PC-9 (cell line): Measurements from ENCODE around the gene ASTN2. TPM values are rescaled to one million over a fixed set of nuclear protein-coding genes. Genes with fewer than 3 reads are reported as not detected.

ENCODE experiments used
- BruUV-seq: library from RNA; stranded (reverse); fragments of 400-500 nt; replicated peaks from 2 replicates; lab custom pipeline; 2021; lab: Mats Ljungman, UMichigan
- CTCF ChIA-PET: fragments of 300-600 bp; sonication (Branson Sonifier 250); formaldehyde crosslinking; loops from one replicate; lab custom pipeline; 2022; ENCODE audit warnings: antibody characterized with exemption; lab: Charles Lee
- POLR2A ChIA-PET: fragments of 300-600 bp; sonication (Branson Sonifier 250); formaldehyde crosslinking; loops from one replicate; lab custom pipeline; 2022; ENCODE audit warnings: antibody characterized with exemption; ENCODE audit not compliant: unreplicated experiment; lab: Charles Lee
- DNase-seq, 2 experiments: peaks; one replicate each; pipeline versions ENCODE4 v3.0.0 to v3.0.0-alpha.2; 2015 to 2022; ENCODE audit warnings: mixed read lengths in 1 of 2
- H2AFZ ChIP-seq: fragments of 200-600 bp; sonication (generic); 2 replicates; pipeline ENCODE4 v1.8.1; 2017; ENCODE audit warnings: antibody characterized with exemption
- H3F3A ChIP-seq: fragments of 200-600 bp; sonication (generic); 2 replicates; pipeline ENCODE4 v1.8.1; 2017; ENCODE audit warnings: antibody characterized with exemption, mild to moderate bottlenecking, low read depth; ENCODE audit not compliant: insufficient read depth
- H3K27ac ChIP-seq: fragments of 200-600 bp; sonication (generic); 2 replicates; pipeline ENCODE4 v1.6.1; 2016; ENCODE audit warnings: mixed run types
- H3K27me3 ChIP-seq: fragments of 200-600 bp; sonication (generic); 2 replicates; pipeline ENCODE4 v1.6.1; 2016; ENCODE audit warnings: low read depth, mixed run types; ENCODE audit not compliant: insufficient read depth
- H3K36me3 ChIP-seq: fragments of 200-600 bp; sonication (generic); 2 replicates; pipeline ENCODE4 v1.6.1; 2016; ENCODE audit warnings: low read depth, mixed run types
- H3K4me1 ChIP-seq: fragments of 200-600 bp; sonication (generic); replicated peaks from 2 replicates; pipeline ENCODE4 v1.6.1; 2016; ENCODE audit warnings: mixed run types; ENCODE audit not compliant: insufficient read depth
- H3K4me2 ChIP-seq: fragments of 200-600 bp; sonication (generic); 2 replicates; pipeline ENCODE4 v1.6.1; 2017; ENCODE audit warnings: mixed run types
- H3K4me3 ChIP-seq: fragments of 200-600 bp; sonication (generic); 2 replicates; pipeline ENCODE4 v1.6.1; 2016; ENCODE audit warnings: mixed run types
- H3K79me2 ChIP-seq: fragments of 200-600 bp; sonication (generic); 2 replicates; pipeline ENCODE4 v1.6.1; 2017; ENCODE audit warnings: low read depth, mixed run types
- H3K9me2 ChIP-seq: fragments of 200-600 bp; sonication (generic); 2 replicates; pipeline ENCODE4 v1.8.1; 2017; ENCODE audit warnings: mild to moderate bottlenecking; ENCODE audit not compliant: insufficient read depth
- H3K9me3 ChIP-seq: fragments of 200-600 bp; sonication (generic); 2 replicates; pipeline ENCODE4 v1.8.1; 2016; ENCODE audit warnings: low read depth; ENCODE audit not compliant: insufficient read depth
- H4K20me1 ChIP-seq: fragments of 200-600 bp; sonication (generic); 2 replicates; pipeline ENCODE4 v1.8.1; 2017; ENCODE audit not compliant: insufficient read depth
- EZH2 ChIP-seq: fragments of 200-600 bp; sonication (generic); IDR thresholded peaks from 2 replicates; pipeline ENCODE4 v1.8.0; 2017; ENCODE audit warnings: antibody characterized with exemption, low read depth
- intact Hi-C: fragments of 100-400 bp; cut with micrococcal nuclease; formaldehyde crosslinking; loops from one replicate; pipeline ENCODE4 v1.10.0; 2022; ENCODE audit not compliant: unreplicated experiment
- total RNA-seq: library from RNA; stranded (reverse); gene quantifications from 2 replicates; pipeline ENCODE4 v1.2.3, GENCODE V29; 2021
- TF ChIP-seq, protein P1 (sequence below): fragments of 200-600 bp; sonication (generic); conservative IDR thresholded peaks from 2 replicates; pipeline ENCODE4 v1.6.1; 2017; ENCODE audit warnings: mixed run types, antibody characterized with exemption, mild to moderate bottlenecking, moderate library complexity

The ASTN2 gene
- total RNA-seq, 1 experiment from 2014 or later = 6.2 TPM

GRCh38 chr9:116555119-116555518 lies 859.7 kb downstream of the ASTN2 start:
- Histone ChIP-seq H3K27ac (no peak overlapping the region), H3K4me2 (no peak overlapping the region), H3K4me1 (peaks cover 16% of the 10 kb centered on the region), H3K79me2 (no peaks in the 10 kb centered on the region), H4K20me1 (no peaks in the 10 kb centered on the region), H3K9me2 (no peaks in the 10 kb centered on the region), H3K9me3 (no peaks in the 10 kb centered on the region), H2AFZ (no peak overlapping the region), H3K36me3 (no peaks in the 10 kb centered on the region), H3F3A (no peaks in the 10 kb centered on the region), H3K27me3 (no peaks in the 10 kb centered on the region), H3K4me3 (no peak overlapping the region)
- TF ChIP-seq, protein P1, sequence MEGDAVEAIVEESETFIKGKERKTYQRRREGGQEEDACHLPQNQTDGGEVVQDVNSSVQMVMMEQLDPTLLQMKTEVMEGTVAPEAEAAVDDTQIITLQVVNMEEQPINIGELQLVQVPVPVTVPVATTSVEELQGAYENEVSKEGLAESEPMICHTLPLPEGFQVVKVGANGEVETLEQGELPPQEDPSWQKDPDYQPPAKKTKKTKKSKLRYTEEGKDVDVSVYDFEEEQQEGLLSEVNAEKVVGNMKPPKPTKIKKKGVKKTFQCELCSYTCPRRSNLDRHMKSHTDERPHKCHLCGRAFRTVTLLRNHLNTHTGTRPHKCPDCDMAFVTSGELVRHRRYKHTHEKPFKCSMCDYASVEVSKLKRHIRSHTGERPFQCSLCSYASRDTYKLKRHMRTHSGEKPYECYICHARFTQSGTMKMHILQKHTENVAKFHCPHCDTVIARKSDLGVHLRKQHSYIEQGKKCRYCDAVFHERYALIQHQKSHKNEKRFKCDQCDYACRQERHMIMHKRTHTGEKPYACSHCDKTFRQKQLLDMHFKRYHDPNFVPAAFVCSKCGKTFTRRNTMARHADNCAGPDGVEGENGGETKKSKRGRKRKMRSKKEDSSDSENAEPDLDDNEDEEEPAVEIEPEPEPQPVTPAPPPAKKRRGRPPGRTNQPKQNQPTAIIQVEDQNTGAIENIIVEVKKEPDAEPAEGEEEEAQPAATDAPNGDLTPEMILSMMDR = no peak
- no peak for TF ChIP-seq EZH2
- no peak for DNase-seq
- CTCF ChIA-PET = no interaction called here
- BruUV-seq = no TSS peak
- POLR2A ChIA-PET = no interaction called here
- intact Hi-C loops = no loop called here

DNA sequence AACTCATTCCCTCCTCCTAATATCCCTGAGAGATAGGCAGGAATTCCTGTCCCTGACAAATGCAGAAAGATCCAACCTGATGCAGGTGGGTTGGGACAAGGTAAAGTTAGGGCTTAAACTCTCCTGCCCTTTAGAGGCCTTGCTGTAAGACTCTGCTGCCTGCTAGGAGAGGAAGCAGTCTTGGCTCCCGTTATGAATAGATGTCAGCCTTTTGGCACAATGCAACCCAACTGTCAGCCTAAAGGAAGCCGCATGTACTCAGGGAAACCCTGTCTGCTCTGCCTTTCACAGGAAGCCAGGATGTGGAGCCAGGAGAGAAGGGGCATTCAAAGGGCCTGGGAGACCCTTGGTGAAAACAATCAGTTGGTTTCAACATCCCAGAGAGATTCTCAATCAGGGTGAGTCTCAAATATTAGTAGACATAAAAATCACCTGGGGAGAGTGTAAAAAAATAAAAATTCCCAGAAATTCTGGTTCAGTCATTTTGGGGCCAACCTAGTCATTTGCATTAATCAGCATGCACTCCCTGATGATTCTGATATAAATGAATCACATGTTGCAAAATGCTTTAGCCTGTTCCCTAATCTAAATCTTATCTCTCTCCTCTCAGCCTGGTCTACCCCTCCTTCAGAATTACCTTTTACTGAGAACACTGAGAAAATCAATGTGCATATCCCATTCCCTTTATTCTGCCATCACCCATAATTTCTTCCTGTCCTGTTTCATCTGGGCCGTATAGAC lies 864.0 kb downstream of the ASTN2 start:
- Histone ChIP-seq H2AFZ (no peak overlapping the region), H3K4me3 (no peak overlapping the region), H3K27me3 (no peaks in the 10 kb centered on the region), H3K27ac (peak overlapping the region; percentile 39; the same call in 1 of the 2 replicates), H3F3A (peaks cover 12% of the 10 kb centered on the region), H3K9me3 (no peaks in the 10 kb centered on the region), H3K9me2 (no peaks in the 10 kb centered on the region), H4K20me1 (no peaks in the 10 kb centered on the region), H3K4me1 (peaks cover 50% of the 10 kb centered on the region), H3K4me2 (no peak overlapping the region), H3K36me3 (no peaks in the 10 kb centered on the region), H3K79me2 (no peaks in the 10 kb centered on the region)
- ChIA-PET CTCF (no interaction called here), POLR2A (no interaction called here)
- intact Hi-C loops = no loop called here
- TF ChIP-seq, protein P1 = no peak
- TF ChIP-seq EZH2 = no peak
- BruUV-seq = no TSS peak
- DNase-seq = peak in 1 of 2 experiments; percentile 41

- TF ChIP-seq, protein P1 = no peak
- TF ChIP-seq EZH2 = no peak
- peak overlapping the region; percentile 39 for H3K27ac ChIP-seq
- no peaks in the 10 kb centered on the region for H4K20me1 ChIP-seq
- ChIA-PET CTCF (no interaction called here), POLR2A (no interaction called here)
- no peak for DNase-seq
- no TSS peak for BruUV-seq
- no peaks in the 10 kb centered on the region for H3K9me3 ChIP-seq
- intact Hi-C loops = loop anchor here (10.0 kb wide), 1 partner anchor 125 kb away; no protein-coding TSS in a partner anchor
- H3K27me3 ChIP-seq = no peaks in the 10 kb centered on the region
- no peak overlapping the region for H3K4me3 ChIP-seq
- H3F3A ChIP-seq = peaks cover 12% of the 10 kb centered on the region
- peak overlapping the region; percentile 42 for H3K4me2 ChIP-seq
- H3K9me2 ChIP-seq = no peaks in the 10 kb centered on the region
- H3K4me1 ChIP-seq = peaks cover 50% of the 10 kb centered on the region
- H3K36me3 ChIP-seq = no peaks in the 10 kb centered on the region
- no peaks in the 10 kb centered on the region for H3K79me2 ChIP-seq
- H2AFZ ChIP-seq = no peak overlapping the region
These were observed 864.8 kb downstream of the ASTN2 start for GRCh38 chr9:116549786-116550660.
